HG03060 (cell line): ENCODE data around the gene ANTKMT.

Source experiments
- ATAC-seq: cut with Tn5 transposase; IDR thresholded peaks from one replicate; pipeline ENCODE4 v1.9.1; 2021; ENCODE audit warnings: low read depth, moderate number of reproducible peaks; ENCODE audit not compliant: unreplicated experiment

Gene ANTKMT, protein sequence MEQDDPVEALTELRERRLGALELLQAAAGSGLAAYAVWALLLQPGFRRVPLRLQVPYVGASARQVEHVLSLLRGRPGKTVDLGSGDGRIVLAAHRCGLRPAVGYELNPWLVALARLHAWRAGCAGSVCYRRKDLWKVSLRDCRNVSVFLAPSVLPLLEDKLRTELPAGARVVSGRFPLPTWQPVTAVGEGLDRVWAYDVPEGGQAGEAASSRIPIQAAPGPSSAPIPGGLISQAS

DNA sequence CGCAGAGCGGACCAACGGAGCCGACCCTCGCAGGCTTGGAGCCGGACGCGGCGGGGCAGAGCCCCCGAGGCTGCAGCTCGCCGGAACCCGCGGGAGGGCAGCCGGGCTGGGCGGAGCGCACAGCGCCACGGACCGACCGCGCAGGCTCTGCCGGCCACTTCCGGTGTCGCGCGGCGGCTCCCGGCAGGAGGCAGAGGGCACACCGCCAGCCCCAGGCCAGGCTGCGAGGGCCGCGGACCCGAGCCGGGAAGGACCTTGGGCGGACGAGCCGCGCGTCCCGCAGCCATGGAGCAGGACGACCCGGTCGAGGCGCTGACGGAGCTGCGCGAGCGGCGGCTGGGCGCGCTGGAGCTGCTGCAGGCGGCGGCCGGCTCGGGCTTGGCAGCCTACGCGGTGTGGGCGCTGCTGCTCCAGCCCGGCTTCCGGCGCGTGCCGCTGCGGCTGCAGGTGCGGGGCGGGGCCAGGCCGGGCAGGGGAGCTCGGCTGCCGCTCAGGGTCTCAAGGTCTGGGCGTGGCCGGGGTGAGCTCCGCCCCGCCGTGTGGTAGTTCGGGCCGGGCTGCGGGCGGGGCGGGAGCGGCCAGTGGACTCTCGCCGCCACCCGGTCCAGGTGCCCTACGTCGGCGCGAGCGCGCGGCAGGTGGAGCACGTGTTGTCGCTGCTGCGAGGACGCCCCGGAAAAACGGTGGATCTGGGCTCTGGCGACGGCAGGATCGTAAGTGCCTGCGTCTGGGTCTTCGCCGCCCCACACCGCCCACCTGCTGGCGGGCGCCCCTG is at the start of gene ANTKMT:
Gene ANTKMT (plus strand): TSS at position 157 of the 775 bp plus-strand sequence. CDS start 129 bp downstream, at position 286.
- ATAC-seq: no peak

DNA sequence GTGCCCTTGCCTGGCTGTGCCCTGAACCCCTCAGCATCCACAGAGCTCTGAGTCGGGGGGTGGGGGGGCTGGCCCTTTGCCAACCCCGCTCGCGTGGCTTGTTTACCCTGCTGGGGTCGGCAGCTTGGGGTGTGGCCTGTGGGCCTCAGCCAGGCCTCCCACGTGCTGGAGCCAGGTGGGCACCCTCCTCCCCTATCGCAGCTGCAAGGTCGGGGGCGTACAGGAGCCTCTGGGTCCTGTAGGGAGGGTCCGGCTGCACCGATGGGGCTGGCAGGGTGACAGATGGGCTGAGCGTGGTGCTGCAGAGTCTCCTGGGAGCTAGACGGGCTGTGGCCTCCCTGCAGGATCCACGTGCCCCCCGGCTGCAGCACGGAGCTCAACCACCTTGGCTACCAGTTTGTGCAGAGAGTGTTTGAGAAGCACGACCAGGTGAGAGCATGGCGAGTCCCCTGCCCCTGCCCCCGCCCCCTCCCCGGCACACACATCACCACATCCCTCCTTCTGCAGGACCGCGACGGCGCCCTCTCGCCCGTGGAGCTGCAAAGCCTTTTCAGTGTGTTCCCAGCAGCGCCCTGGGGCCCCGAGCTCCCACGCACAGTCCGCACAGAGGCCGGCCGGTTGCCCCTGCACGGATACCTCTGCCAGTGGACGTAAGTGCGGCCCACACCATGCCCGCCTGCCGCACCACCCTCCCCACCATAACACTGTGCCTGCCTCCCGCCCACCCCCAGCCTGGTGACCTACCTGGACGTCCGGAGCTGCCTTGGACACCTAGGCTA is 49.4 kb upstream of the ANTKMT start:
- ATAC-seq: no peak

DNA sequence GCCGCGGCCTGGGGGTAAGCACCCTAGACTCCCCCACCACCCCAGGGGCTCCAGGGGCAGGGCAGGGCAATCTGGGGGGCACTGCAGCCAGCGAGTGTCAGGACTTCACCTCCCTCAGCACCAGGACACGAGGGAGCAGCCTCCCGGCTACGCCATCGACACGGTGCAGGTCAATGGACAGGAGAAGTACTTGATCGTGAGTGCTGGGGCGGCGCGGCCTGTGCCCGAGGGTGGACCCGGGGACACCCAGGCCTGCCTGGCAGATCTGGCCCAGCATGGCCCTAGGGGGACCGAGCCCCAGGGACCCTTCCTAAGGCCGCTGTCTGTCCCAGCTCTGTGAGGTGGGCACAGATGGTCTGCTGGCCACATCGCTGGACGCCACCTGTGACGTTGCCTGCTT is 48.6 kb upstream of the ANTKMT start:
- no peak for ATAC-seq

DNA sequence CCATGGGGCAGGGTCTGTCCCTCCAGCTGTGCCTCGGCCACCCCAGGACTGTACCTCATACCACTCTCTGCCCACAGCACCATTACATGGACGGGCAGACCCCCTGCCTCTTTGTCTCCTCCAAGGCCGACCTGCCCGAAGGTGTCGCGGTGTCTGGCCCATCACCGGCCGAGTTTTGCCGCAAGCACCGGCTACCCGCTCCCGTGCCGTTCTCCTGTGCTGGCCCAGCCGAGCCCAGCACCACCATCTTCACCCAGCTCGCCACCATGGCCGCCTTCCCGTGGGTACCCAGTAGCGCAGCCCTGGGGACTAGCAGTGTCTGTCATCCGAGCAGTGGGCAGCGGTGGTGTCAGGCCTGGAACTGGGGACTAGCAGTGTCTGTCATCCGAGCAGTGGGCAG is 48.1 kb upstream of the ANTKMT start:
- no peak for ATAC-seq

DNA sequence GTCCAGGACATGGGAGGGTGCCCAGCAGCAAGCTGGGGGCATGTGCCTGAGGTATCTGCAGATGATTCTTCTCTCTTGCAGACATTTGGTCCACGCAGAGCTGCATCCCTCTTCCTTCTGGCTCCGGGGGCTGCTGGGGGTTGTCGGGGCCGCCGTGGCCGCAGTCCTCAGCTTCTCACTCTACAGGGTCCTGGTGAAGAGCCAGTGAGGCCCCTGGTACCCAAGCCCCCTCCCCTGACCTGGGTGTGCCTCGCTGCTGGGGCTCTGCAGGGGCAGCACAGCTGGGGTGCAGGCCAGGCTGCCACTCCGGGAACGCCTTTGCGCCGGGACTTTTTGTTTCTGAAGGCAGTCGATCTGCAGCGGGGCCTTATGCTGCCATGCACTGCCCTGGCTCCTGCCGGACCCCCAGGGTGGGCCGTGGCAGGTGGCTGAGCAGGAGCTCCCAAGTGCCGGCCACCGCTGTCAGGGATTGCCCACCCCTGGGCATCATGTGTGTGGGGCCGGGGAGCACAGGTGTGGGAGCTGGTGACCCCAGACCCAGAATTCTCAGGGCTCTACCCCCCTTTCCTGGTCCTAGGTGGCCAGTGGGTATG is 47.5 kb upstream of the ANTKMT start:
- no peak for ATAC-seq

GRCh38 chr16:674214-674881 is 46.6 kb upstream of the ANTKMT start:
- ATAC-seq: no peak

- ATAC-seq: no peak
These were observed 45.7 kb upstream of the ANTKMT start, which contains the start of gene RHBDL1 for GRCh38 chr16:674968-675883. TSS of gene RHBDL1 (plus strand) at chr16:675671. CDS start at chr16:675791, 120 bp downstream.

DNA sequence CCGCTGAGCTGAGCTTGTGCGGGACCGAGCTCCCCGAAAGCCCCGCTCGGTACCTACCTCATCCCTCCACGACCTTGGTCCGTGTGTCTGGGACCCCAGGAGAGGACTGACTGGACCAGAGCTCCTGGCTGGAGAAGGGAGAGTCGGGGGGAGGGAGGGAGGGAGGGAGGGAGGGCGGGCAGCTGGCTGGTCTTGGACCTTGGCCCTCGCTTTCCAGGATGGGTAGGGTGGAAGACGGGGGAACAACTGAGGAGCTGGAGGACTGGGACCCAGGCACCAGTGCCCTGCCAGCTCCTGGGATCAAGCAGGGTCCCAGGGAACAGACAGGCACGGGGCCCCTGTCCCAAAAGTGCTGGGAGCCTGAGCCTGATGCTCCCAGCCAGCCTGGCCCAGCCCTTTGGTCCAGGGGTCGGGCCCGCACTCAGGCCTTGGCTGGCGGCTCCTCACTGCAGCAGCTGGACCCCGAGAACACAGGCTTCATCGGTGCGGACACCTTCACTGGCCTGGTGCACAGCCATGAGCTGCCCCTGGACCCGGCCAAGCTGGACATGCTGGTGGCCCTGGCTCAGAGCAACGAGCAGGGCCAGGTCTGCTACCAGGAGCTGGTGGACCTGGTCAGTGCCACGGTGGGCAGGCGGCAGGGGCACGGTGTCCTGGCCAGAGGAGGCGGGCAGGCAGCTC is 44.9 kb upstream of the ANTKMT start:
- ATAC-seq: no peak

- ATAC-seq: no peak
These were observed 44.4 kb upstream of the ANTKMT start for GRCh38 chr16:676565-676902.

DNA sequence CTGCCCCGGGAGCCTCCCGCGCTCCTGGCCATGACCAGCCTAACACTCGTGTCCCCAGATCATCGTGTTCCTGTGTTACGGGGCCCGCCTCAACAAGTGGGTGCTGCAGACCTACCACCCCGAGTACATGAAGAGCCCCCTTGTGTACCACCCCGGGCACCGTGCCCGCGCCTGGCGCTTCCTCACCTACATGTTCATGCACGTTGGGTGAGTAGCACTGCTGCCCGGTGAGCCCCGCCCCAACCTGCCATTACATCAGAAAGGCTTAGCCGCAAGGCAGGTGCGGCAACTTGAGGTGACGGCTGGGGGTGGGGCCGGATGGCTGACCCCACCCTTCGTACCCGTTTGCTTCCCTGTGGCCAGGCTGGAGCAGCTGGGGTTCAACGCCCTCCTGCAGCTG is 44.0 kb upstream of the ANTKMT start:
- no peak for ATAC-seq

GRCh38 chr16:677316-678190 is 43.4 kb upstream of the ANTKMT start:
- no peak for ATAC-seq

DNA sequence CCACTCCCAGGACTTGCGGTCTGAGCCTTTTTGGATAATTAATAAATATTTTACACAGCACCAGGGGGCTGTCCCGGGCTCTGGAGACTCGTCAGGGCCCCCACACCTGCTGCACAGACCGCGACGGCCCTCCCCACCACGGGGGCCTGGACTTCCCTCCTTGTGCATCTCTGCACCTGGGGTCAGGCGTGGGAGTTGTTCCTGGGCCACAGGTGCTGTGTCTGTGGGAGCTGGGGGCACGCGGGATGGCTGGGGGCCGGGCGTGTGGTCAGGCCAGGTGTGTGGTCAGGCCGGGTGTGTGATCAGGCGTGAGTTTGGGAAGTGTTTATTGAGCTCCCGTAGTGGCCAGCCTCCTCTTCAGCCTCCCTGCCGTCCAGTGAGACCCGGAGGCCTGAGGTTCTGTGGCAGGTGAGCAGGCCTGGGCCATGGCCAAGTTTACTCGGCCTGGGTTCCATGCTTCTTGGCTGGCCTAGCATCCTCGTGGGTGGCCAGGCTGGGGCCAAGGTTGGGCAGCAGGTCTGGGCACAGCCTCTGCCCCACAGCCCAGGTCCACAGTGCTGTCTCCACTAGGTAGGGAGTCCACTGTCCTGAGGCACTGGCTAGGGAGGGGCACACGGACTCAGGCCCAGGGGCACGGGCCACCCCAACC is 42.6 kb upstream of the ANTKMT start:
- no peak for ATAC-seq

- ATAC-seq: no peak
These were observed 41.8 kb upstream of the ANTKMT start for GRCh38 chr16:678858-679813.

GRCh38 chr16:679814-680624 is 40.9 kb upstream of the ANTKMT start, which contains the start of gene STUB1:
TSS of gene STUB1 (plus strand) at chr16:680410. CDS start at chr16:680526, 116 bp downstream.
- no peak for ATAC-seq

- ATAC-seq: no peak
These were observed 40.4 kb upstream of the ANTKMT start for GRCh38 chr16:680625-680945.
